ENCODE results near the gene CDKN3.
"Not testable (repeated sequence)": the region's sequence is repeated elsewhere in the genome, so short reads cannot be mapped to it uniquely, and the experiment has no call there.

The CDKN3 gene

GRCh38 chr14:54457609-54457996 is 60.8 kb downstream of the CDKN3 start:
- no peak for ATAC-seq

DNA sequence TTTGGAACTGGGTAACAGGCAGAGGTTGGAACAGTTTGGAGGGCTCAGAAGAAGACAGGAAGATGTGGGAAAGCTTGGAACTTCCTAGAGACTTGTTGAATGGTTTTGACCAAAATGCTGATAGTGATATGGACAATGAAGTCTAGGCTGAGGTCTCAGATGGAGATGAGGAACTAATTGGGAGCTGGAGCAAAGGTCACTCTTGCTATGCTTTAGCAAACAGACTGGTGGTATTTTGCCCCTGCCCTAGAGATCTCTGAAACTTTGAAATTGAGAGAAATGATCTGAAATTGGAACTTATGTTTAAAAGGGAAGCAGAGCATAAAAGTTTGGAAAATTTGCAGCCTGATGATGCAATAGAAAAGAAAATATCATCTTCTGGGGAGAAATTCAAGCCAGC is 61.7 kb downstream of the CDKN3 start:
- ATAC-seq, result not testable (repeated sequence)

DNA sequence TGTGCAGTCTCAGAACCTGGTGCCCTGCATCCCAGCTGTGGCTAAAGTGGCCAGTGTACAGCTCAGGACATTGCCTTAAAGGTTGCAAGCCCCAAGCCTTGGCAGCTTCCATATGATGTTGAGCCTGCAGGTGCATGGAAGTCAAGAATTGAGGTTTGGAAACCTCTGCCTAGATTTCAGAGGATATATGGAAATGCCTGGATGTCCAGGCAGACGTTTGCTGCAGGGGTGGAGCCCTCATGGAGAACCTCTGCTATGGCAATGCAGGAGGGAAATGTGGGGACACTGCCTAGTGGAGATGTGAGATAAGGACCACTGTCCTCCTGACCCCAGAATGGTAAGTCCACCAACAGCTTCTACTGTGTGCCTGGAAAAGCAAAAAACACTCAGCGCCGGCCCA is 62.3 kb downstream of the CDKN3 start:
- no peak for ATAC-seq

DNA sequence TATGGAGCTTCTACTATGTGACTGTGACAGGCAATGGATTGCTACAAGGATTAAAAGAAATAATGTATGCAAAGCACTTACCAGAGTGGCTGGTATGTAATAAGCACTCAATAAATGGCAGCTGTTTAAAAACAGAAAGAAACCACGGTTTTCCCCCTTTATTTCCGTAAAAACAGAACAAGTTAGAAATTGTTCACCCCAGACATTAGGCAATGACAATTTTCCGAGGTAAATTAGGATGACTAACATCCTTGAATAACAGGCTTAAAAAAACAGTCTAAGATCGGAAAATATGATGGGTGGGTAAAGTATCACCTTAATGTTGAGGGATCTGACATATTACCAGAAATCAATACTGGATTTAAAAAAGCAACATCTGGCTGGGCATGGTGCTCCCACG is 65.2 kb downstream of the CDKN3 start:
- peak; percentile 38 to 64 for ATAC-seq

- ATAC-seq, result no peak
These were observed 68.8 kb downstream of the CDKN3 start for GRCh38 chr14:54465654-54466053.

DNA sequence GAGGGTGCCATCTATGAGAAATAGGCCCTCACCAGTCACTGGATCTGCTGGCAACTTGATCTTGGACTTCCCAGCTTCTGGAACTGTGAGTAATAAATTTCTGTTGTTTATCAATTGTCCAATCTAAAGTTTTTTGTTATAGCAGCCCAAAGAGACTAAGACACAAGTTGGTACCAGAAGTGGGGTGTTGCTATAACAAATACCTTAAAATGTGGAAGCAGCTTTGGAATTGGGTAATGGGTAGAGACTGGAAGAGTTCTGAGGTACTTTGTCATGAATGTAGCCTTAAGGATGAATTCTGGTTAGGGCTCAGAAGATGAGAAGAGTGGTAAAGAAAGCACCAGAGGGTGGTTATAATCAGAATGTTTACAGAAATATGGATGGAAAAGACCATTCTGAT is 70.5 kb downstream of the CDKN3 start:
- ATAC-seq, result no peak

All from activated CD4-positive, CD25-positive, alpha-beta regulatory T cell treated with anti-CD3 and anti-CD28 coated beads, Interleukin-2, amount 50 U/mL, for 24 hours (primary cell).